ENCODE results near the gene DHX29.
A peak's percentile ranks its signal among the peaks of the same experiment; 100 is the strongest.

DNA sequence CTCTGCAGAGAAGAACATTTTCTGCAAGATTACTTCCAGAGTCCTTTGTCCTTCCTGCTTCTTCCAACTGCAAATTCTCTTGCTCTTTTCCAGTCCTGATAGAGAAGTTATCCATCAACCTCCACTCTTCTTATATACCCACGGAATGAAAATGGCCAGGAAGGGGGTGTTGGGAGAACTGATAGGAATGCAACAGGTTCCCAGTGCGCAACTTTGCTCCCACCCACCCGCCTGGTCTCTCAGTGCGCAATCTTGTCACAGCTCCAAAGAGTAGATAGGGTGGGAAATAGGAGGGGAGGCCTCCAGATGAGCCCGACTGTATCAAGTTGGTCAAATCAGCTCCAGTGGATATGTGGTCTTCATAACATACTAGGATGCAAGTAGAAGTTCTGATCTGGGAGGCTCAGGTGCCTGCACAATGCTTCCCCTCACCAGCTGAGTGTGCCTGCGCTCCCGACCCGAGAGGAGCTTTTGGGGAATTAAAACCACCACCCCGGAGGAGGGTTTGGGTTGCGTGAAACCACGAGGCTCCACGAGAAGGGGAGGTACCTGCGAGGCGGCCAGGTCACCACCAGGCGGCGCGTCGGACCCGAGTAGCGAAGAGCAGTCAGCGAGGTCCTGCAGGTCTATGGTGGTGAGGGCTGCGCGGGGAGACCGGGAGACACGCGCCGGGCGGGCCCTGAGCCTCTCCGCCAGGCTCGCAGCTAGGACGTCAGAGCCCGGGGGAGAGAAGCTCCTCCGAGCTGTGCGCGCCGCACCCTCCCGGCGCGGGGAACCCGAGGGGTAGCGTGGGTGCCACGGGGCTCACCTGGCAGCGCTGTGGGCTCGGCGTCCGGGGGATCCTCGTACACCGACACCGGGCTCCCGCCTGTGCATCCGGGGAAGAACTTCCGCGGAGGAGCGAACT is 81.2 kb downstream of the DHX29 start:
- TF ChIP-seq, protein P1, sequence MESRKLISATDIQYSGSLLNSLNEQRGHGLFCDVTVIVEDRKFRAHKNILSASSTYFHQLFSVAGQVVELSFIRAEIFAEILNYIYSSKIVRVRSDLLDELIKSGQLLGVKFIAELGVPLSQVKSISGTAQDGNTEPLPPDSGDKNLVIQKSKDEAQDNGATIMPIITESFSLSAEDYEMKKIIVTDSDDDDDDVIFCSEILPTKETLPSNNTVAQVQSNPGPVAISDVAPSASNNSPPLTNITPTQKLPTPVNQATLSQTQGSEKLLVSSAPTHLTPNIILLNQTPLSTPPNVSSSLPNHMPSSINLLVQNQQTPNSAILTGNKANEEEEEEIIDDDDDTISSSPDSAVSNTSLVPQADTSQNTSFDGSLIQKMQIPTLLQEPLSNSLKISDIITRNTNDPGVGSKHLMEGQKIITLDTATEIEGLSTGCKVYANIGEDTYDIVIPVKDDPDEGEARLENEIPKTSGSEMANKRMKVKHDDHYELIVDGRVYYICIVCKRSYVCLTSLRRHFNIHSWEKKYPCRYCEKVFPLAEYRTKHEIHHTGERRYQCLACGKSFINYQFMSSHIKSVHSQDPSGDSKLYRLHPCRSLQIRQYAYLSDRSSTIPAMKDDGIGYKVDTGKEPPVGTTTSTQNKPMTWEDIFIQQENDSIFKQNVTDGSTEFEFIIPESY (IDR thresholded peaks at IDR 0.05): no peak
- TF ChIP-seq, protein P2, sequence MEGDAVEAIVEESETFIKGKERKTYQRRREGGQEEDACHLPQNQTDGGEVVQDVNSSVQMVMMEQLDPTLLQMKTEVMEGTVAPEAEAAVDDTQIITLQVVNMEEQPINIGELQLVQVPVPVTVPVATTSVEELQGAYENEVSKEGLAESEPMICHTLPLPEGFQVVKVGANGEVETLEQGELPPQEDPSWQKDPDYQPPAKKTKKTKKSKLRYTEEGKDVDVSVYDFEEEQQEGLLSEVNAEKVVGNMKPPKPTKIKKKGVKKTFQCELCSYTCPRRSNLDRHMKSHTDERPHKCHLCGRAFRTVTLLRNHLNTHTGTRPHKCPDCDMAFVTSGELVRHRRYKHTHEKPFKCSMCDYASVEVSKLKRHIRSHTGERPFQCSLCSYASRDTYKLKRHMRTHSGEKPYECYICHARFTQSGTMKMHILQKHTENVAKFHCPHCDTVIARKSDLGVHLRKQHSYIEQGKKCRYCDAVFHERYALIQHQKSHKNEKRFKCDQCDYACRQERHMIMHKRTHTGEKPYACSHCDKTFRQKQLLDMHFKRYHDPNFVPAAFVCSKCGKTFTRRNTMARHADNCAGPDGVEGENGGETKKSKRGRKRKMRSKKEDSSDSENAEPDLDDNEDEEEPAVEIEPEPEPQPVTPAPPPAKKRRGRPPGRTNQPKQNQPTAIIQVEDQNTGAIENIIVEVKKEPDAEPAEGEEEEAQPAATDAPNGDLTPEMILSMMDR (IDR thresholded peaks at IDR 0.05; ENCODE audit: low read depth, low read length, missing input control): peak; percentile 26
- TF ChIP-seq, protein P3, sequence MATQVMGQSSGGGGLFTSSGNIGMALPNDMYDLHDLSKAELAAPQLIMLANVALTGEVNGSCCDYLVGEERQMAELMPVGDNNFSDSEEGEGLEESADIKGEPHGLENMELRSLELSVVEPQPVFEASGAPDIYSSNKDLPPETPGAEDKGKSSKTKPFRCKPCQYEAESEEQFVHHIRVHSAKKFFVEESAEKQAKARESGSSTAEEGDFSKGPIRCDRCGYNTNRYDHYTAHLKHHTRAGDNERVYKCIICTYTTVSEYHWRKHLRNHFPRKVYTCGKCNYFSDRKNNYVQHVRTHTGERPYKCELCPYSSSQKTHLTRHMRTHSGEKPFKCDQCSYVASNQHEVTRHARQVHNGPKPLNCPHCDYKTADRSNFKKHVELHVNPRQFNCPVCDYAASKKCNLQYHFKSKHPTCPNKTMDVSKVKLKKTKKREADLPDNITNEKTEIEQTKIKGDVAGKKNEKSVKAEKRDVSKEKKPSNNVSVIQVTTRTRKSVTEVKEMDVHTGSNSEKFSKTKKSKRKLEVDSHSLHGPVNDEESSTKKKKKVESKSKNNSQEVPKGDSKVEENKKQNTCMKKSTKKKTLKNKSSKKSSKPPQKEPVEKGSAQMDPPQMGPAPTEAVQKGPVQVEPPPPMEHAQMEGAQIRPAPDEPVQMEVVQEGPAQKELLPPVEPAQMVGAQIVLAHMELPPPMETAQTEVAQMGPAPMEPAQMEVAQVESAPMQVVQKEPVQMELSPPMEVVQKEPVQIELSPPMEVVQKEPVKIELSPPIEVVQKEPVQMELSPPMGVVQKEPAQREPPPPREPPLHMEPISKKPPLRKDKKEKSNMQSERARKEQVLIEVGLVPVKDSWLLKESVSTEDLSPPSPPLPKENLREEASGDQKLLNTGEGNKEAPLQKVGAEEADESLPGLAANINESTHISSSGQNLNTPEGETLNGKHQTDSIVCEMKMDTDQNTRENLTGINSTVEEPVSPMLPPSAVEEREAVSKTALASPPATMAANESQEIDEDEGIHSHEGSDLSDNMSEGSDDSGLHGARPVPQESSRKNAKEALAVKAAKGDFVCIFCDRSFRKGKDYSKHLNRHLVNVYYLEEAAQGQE (IDR thresholded peaks at IDR 0.05): no peak
- TF ChIP-seq EGR1 (IDR thresholded peaks at IDR 0.05; ENCODE audit: low read depth in 2 of 2): no peak

Measured in liver (tissue), 3 donors.